WTC11 (cell line): ENCODE results near the gene MACROD2. TPM values are rescaled to one million over a fixed set of nuclear protein-coding genes. Genes with fewer than 3 reads are reported as not detected.

Experiments used
- ATAC-seq: fragments of 200-7000 bp; cut with Tn5 transposase; 2 replicates; pipeline ENCODE4 v1.10.0; 2021; ENCODE audit warnings: mild to moderate bottlenecking, moderate library complexity
- CTCF ChIA-PET: fragments of 300-600 bp; sonication (Branson Sonifier 250); formaldehyde crosslinking; loops from one replicate; lab custom pipeline; 2021; ENCODE audit warnings: antibody characterized with exemption; lab: Charles Lee
- POLR2A ChIA-PET: fragments of 350-600 bp; sonication (Branson Sonifier 250); formaldehyde crosslinking; loops from one replicate; lab custom pipeline; 2021; ENCODE audit warnings: antibody characterized with exemption; lab: Charles Lee
- DNase-seq: peaks from one replicate; pipeline ENCODE4 v3.0.0; 2021; ENCODE audit warnings: low spot score
- H3K27ac Mint-ChIP-seq: 2 replicates; pipeline ENCODE4 v1.8.0; 2021; ENCODE audit warnings: mixed read lengths
- H3K27me3 Mint-ChIP-seq: 2 replicates; pipeline ENCODE4 v1.8.0; 2021; ENCODE audit warnings: low read depth, mild to moderate bottlenecking, moderate library complexity, mixed read lengths
- H3K36me3 Mint-ChIP-seq: 2 replicates; pipeline ENCODE4 v1.8.0; 2021; ENCODE audit warnings: mixed read lengths
- H3K4me1 Mint-ChIP-seq: 2 replicates; pipeline ENCODE4 v1.8.0; 2022; ENCODE audit warnings: mixed read lengths
- H3K4me3 Mint-ChIP-seq: 2 replicates; pipeline ENCODE4 v1.8.0; 2021; ENCODE audit warnings: mild to moderate bottlenecking, moderate library complexity, mixed read lengths
- H3K9me3 Mint-ChIP-seq: 2 replicates; pipeline ENCODE4 v1.8.0; 2021; ENCODE audit warnings: mixed read lengths
- ATF3 ChIP-seq: sonication (generic); formaldehyde crosslinking; conservative IDR thresholded peaks from 2 replicates; pipeline ENCODE4 v1.8.1; 2022; ENCODE audit warnings: mild to moderate bottlenecking, missing genetic modification reagents
- CDX4 ChIP-seq: fragments of 250-450 bp; sonication (Bioruptor Pico); IDR thresholded peaks from 2 replicates; pipeline ENCODE4 v1.9.0; 2021; ENCODE audit warnings: moderate library complexity, mild to moderate bottlenecking, inconsistent platforms, borderline replicate concordance
- CREB1 ChIP-seq: sonication (generic); formaldehyde crosslinking; IDR thresholded peaks from 2 replicates; pipeline ENCODE4 v1.8.0; 2023; ENCODE audit warnings: mild to moderate bottlenecking, missing genetic modification reagents
- CREM ChIP-seq: sonication (generic); formaldehyde crosslinking; IDR thresholded peaks from 2 replicates; pipeline ENCODE4 v1.8.1; 2022; ENCODE audit warnings: mild to moderate bottlenecking, missing genetic modification reagents, moderate library complexity
- FOXJ3 ChIP-seq: sonication (generic); formaldehyde crosslinking; IDR thresholded peaks from 2 replicates; pipeline ENCODE4 v1.9.0; 2021; ENCODE audit warnings: missing genetic modification reagents, mild to moderate bottlenecking, borderline replicate concordance
- HMGA2 ChIP-seq: fragments of 250-450 bp; sonication (Bioruptor Pico); IDR thresholded peaks from 2 replicates; pipeline ENCODE4 v1.4.0; 2021; ENCODE audit warnings: mild to moderate bottlenecking, moderate library complexity
- IRF2 ChIP-seq: sonication (generic); formaldehyde crosslinking; IDR thresholded peaks from 2 replicates; pipeline ENCODE4 v1.8.0; 2022; ENCODE audit warnings: low read depth, missing genetic modification reagents, borderline replicate concordance
- JAZF1 ChIP-seq: fragments of 250-450 bp; sonication (Bioruptor Pico); IDR thresholded peaks from 2 replicates; pipeline ENCODE4 v1.9.0; 2021; ENCODE audit warnings: moderate library complexity, mild to moderate bottlenecking, inconsistent platforms
- MAX ChIP-seq: sonication (generic); formaldehyde crosslinking; IDR thresholded peaks from 2 replicates; pipeline ENCODE4 v1.8.0; 2022; ENCODE audit warnings: mild to moderate bottlenecking, missing genetic modification reagents
- MYBL2 ChIP-seq: sonication (generic); formaldehyde crosslinking; IDR thresholded peaks from 2 replicates; pipeline ENCODE4 v1.8.1; 2023; ENCODE audit warnings: mild to moderate bottlenecking, moderate library complexity, missing genetic modification reagents
- NFATC4 ChIP-seq: fragments of 250-450 bp; sonication (Bioruptor Pico); IDR thresholded peaks from 2 replicates; pipeline ENCODE4 v1.9.0; 2021; ENCODE audit warnings: mild to moderate bottlenecking
- NFE2L1 ChIP-seq: sonication (generic); formaldehyde crosslinking; IDR thresholded peaks from 2 replicates; pipeline ENCODE4 v1.8.1; 2023; ENCODE audit warnings: missing genetic modification reagents
- NR2C2 ChIP-seq: sonication (generic); formaldehyde crosslinking; IDR thresholded peaks from 2 replicates; pipeline ENCODE4 v1.8.0; 2022; ENCODE audit warnings: mild to moderate bottlenecking, missing genetic modification reagents
- OVOL2 ChIP-seq: fragments of 250-450 bp; sonication (Bioruptor Pico); IDR thresholded peaks from 2 replicates; pipeline ENCODE4 v1.9.0; 2021; ENCODE audit warnings: mild to moderate bottlenecking, borderline replicate concordance
- RELA ChIP-seq: sonication (generic); formaldehyde crosslinking; IDR thresholded peaks from 2 replicates; pipeline ENCODE4 v1.8.1; 2022; ENCODE audit warnings: missing genetic modification reagents, mild to moderate bottlenecking, borderline replicate concordance
- ZNF121 ChIP-seq: sonication (generic); formaldehyde crosslinking; IDR thresholded peaks from 2 replicates; pipeline ENCODE4 v1.8.0; 2023; ENCODE audit warnings: missing genetic modification reagents
- ZNF219 ChIP-seq: sonication (generic); formaldehyde crosslinking; IDR thresholded peaks from 2 replicates; pipeline ENCODE4 v1.8.0; 2023; ENCODE audit warnings: missing genetic modification reagents, mild to moderate bottlenecking, borderline replicate concordance
- ZNF232 ChIP-seq: sonication (generic); formaldehyde crosslinking; IDR thresholded peaks from 2 replicates; pipeline ENCODE4 v1.8.0; 2022; ENCODE audit warnings: mild to moderate bottlenecking, missing genetic modification reagents
- total RNA-seq: library from RNA; stranded (reverse); gene quantifications from 3 replicates; pipeline ENCODE4 v1.2.3, GENCODE V29; 2021
- TF ChIP-seq, protein P1 (sequence below): sonication (generic); formaldehyde crosslinking; IDR thresholded peaks from 2 replicates; pipeline ENCODE4 v1.8.0; 2022; ENCODE audit warnings: mild to moderate bottlenecking, missing genetic modification reagents
- TF ChIP-seq, protein P2 (sequence below): sonication (generic); formaldehyde crosslinking; IDR thresholded peaks from 2 replicates; pipeline ENCODE4 v1.8.1; 2023; ENCODE audit warnings: mild to moderate bottlenecking, missing genetic modification reagents, moderate library complexity
- TF ChIP-seq, protein P3 (sequence below): fragments of 250-450 bp; sonication (Bioruptor Pico); IDR thresholded peaks from 2 replicates; pipeline ENCODE4 v1.9.0; 2021; ENCODE audit warnings: mild to moderate bottlenecking, borderline replicate concordance
- TF ChIP-seq, protein P4 (sequence below): sonication (generic); formaldehyde crosslinking; IDR thresholded peaks from 2 replicates; pipeline ENCODE4 v1.8.1; 2023; ENCODE audit warnings: mild to moderate bottlenecking, missing genetic modification reagents, moderate library complexity
- TF ChIP-seq, protein P5 (sequence below): sonication (generic); formaldehyde crosslinking; IDR thresholded peaks from 2 replicates; pipeline ENCODE4 v1.8.0; 2023; ENCODE audit warnings: missing genetic modification reagents, mild to moderate bottlenecking, borderline replicate concordance

The MACROD2 gene
- total RNA-seq, 1 experiment from 2014 or later: 4.1 TPM

DNA sequence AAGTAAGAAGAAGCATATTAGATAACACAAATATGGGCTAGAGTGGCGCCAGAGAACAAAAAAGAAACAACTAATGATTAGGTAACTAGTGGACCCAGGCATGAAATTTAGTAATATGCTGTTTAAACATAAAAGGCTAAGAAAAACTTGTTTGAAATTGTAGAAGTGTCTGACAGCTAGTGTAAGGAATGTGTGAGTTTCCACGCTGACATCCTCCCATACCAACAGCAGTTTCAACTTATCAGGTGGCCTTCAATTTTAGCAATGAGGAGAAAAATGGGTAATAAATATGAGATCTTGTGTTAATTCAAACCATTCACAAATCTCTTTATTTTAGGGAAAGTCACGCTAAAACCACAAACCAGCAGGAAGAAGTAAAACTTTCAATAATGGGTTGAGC lies 782.3 kb downstream of the MACROD2 start:
- H3K9me3 Mint-ChIP-seq: peaks cover 4% of the 10 kb centered on the region
- no peak for DNase-seq
- H3K27me3 Mint-ChIP-seq: no peaks in the 10 kb centered on the region
- peaks cover 3% of the 10 kb centered on the region for H3K4me1 Mint-ChIP-seq
- ChIA-PET POLR2A (no interaction called here), CTCF (no interaction called here)
- no peaks in the 10 kb centered on the region for H3K36me3 Mint-ChIP-seq
- no peak overlapping the region for H3K4me3 Mint-ChIP-seq
- TF ChIP-seq MYBL2 (CRISPR knock-in tag) (no peak), HMGA2 (CRISPR knock-in tag) (no peak), MAX (CRISPR knock-in tag) (no peak), NFATC4 (CRISPR knock-in tag) (no peak), JAZF1 (CRISPR knock-in tag) (no peak), ZNF232 (CRISPR knock-in tag) (no peak), CREB1 (no peak), CDX4 (CRISPR knock-in tag) (no peak), ATF3 (no peak), OVOL2 (CRISPR knock-in tag) (no peak), FOXJ3 (CRISPR knock-in tag) (no peak), NR2C2 (CRISPR knock-in tag) (no peak), ZNF219 (CRISPR knock-in tag) (no peak), ZNF121 (CRISPR knock-in tag) (no peak)
- TF ChIP-seq, protein P1, sequence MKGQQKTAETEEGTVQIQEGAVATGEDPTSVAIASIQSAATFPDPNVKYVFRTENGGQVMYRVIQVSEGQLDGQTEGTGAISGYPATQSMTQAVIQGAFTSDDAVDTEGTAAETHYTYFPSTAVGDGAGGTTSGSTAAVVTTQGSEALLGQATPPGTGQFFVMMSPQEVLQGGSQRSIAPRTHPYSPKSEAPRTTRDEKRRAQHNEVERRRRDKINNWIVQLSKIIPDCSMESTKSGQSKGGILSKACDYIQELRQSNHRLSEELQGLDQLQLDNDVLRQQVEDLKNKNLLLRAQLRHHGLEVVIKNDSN (CRISPR knock-in tag): no peak
- TF ChIP-seq, protein P2, sequence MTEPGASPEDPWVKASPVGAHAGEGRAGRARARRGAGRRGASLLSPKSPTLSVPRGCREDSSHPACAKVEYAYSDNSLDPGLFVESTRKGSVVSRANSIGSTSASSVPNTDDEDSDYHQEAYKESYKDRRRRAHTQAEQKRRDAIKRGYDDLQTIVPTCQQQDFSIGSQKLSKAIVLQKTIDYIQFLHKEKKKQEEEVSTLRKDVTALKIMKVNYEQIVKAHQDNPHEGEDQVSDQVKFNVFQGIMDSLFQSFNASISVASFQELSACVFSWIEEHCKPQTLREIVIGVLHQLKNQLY (CRISPR knock-in tag): no peak
- TF ChIP-seq, protein P3, sequence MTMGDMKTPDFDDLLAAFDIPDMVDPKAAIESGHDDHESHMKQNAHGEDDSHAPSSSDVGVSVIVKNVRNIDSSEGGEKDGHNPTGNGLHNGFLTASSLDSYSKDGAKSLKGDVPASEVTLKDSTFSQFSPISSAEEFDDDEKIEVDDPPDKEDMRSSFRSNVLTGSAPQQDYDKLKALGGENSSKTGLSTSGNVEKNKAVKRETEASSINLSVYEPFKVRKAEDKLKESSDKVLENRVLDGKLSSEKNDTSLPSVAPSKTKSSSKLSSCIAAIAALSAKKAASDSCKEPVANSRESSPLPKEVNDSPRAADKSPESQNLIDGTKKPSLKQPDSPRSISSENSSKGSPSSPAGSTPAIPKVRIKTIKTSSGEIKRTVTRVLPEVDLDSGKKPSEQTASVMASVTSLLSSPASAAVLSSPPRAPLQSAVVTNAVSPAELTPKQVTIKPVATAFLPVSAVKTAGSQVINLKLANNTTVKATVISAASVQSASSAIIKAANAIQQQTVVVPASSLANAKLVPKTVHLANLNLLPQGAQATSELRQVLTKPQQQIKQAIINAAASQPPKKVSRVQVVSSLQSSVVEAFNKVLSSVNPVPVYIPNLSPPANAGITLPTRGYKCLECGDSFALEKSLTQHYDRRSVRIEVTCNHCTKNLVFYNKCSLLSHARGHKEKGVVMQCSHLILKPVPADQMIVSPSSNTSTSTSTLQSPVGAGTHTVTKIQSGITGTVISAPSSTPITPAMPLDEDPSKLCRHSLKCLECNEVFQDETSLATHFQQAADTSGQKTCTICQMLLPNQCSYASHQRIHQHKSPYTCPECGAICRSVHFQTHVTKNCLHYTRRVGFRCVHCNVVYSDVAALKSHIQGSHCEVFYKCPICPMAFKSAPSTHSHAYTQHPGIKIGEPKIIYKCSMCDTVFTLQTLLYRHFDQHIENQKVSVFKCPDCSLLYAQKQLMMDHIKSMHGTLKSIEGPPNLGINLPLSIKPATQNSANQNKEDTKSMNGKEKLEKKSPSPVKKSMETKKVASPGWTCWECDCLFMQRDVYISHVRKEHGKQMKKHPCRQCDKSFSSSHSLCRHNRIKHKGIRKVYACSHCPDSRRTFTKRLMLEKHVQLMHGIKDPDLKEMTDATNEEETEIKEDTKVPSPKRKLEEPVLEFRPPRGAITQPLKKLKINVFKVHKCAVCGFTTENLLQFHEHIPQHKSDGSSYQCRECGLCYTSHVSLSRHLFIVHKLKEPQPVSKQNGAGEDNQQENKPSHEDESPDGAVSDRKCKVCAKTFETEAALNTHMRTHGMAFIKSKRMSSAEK (CRISPR knock-in tag): no peak
- ATAC-seq: no peak
- no peak overlapping the region for H3K27ac Mint-ChIP-seq

DNA sequence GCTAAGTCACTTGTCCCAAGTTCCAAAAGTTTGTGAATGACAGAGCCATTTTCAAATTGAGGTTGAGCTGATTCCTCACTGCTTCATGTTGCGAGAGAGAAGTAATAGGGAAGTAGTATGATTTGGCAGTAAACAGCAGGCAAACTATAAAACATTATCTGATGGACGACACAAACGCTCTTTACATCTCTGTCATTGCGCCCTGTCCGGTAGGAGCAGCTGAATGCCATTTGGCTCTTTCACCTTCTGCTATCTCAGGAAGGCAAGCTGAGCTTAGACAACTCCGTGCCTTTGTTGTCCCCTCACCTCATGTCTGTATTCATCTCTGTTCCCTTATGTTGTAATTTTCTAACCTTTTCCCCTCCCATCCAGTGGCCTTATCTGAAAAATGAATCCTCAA lies 782.8 kb downstream of the MACROD2 start:
- no peak for ATAC-seq
- ChIA-PET CTCF (no interaction called here), POLR2A (no interaction called here)
- Mint-ChIP-seq H3K36me3 (no peaks in the 10 kb centered on the region), H3K9me3 (peaks cover 4% of the 10 kb centered on the region; the same call in 1 of the 2 replicates), H3K27me3 (no peaks in the 10 kb centered on the region), H3K4me3 (no peak overlapping the region), H3K4me1 (peaks cover 8% of the 10 kb centered on the region), H3K27ac (no peak overlapping the region)
- DNase-seq: no peak
- no peak for TF ChIP-seq IRF2 (CRISPR knock-in tag)
- TF ChIP-seq, protein P4, sequence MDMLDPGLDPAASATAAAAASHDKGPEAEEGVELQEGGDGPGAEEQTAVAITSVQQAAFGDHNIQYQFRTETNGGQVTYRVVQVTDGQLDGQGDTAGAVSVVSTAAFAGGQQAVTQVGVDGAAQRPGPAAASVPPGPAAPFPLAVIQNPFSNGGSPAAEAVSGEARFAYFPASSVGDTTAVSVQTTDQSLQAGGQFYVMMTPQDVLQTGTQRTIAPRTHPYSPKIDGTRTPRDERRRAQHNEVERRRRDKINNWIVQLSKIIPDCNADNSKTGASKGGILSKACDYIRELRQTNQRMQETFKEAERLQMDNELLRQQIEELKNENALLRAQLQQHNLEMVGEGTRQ (CRISPR knock-in tag): no peak
- TF ChIP-seq RELA (CRISPR knock-in tag): no peak
- no peak for TF ChIP-seq NFE2L1 (CRISPR knock-in tag)
- no peak for TF ChIP-seq CREM (CRISPR knock-in tag)
- TF ChIP-seq, protein P5, sequence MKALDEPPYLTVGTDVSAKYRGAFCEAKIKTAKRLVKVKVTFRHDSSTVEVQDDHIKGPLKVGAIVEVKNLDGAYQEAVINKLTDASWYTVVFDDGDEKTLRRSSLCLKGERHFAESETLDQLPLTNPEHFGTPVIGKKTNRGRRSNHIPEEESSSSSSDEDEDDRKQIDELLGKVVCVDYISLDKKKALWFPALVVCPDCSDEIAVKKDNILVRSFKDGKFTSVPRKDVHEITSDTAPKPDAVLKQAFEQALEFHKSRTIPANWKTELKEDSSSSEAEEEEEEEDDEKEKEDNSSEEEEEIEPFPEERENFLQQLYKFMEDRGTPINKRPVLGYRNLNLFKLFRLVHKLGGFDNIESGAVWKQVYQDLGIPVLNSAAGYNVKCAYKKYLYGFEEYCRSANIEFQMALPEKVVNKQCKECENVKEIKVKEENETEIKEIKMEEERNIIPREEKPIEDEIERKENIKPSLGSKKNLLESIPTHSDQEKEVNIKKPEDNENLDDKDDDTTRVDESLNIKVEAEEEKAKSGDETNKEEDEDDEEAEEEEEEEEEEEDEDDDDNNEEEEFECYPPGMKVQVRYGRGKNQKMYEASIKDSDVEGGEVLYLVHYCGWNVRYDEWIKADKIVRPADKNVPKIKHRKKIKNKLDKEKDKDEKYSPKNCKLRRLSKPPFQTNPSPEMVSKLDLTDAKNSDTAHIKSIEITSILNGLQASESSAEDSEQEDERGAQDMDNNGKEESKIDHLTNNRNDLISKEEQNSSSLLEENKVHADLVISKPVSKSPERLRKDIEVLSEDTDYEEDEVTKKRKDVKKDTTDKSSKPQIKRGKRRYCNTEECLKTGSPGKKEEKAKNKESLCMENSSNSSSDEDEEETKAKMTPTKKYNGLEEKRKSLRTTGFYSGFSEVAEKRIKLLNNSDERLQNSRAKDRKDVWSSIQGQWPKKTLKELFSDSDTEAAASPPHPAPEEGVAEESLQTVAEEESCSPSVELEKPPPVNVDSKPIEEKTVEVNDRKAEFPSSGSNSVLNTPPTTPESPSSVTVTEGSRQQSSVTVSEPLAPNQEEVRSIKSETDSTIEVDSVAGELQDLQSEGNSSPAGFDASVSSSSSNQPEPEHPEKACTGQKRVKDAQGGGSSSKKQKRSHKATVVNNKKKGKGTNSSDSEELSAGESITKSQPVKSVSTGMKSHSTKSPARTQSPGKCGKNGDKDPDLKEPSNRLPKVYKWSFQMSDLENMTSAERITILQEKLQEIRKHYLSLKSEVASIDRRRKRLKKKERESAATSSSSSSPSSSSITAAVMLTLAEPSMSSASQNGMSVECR: no peak
